Lower leg skin (tissue), 4 donors: ENCODE results near the gene TUBE1. TPM values are rescaled to one million over a fixed set of nuclear protein-coding genes. Genes with fewer than 3 reads are reported as not detected.

Source experiments
- DNase-seq, 2 donors: peaks; one replicate each; pipeline ENCODE4 v3.0.0-alpha.2; 2019; ENCODE audit warnings: low spot score in 2 of 2
- H3K4me3 ChIP-seq: fragments of 200-600 bp; sonication (generic); 2 replicates; pipeline ENCODE4 v1.5.1; 2017; ENCODE audit warnings: mild to moderate bottlenecking, low read depth; ENCODE audit not compliant: poor library complexity, severe bottlenecking
- CTCF ChIP-seq, 3 donors: fragments of 450-650 bp; IDR thresholded peaks; one replicate each; pipeline ENCODE4 v1.5.1; 2016; ENCODE audit warnings: antibody characterized with exemption in 3 of 3, mild to moderate bottlenecking in 3 of 3, moderate library complexity in 2 of 3
- POLR2A ChIP-seq, 2 donors: fragments of 450-650 bp; IDR thresholded peaks; one replicate each; pipeline ENCODE4 v1.6.1; 2016 to 2017; ENCODE audit warnings: antibody characterized with exemption in 2 of 2, mild to moderate bottlenecking in 1 of 2, moderate library complexity in 1 of 2
- WGBS, 2 donors: methylation state at CpG; one replicate each; pipeline ENCODE4 v1.1.5; 2018; 5-methylcytosine and 5-hydroxymethylcytosine counted together
- intact Hi-C: fragments of 100-400 bp; cut with DNase I; formaldehyde crosslinking; loops from one replicate; pipeline ENCODE4 v1.15.0; 2023; ENCODE audit warnings: low total_unique reads
- total RNA-seq, 4 donors: library from RNA; depleted of rRNA; stranded (reverse); fragments of >200 nt; gene quantifications; one replicate each; pipeline ENCODE4 v1.1.0, GENCODE V29; 2016

TUBE1 gene
- total RNA-seq, 4 donors from 2014 or later = 21.1 to 35.0 (median 25.5) TPM

GRCh38 chr6:112038268-112038667 is 49.0 kb downstream of the TUBE1 start:
- no peak for DNase-seq
- intact Hi-C loops = loop anchor here (5.0 kb wide), 1 partner anchor 326 kb away; no protein-coding TSS in a partner anchor
- WGBS, 2 donors = 68 to 83% methylated on average over 5 of the region's 5 CpGs
- H3K4me3 ChIP-seq = no peak overlapping the region
- no peak for TF ChIP-seq CTCF (IDR thresholded peaks at IDR 0.05)
- no peak for TF ChIP-seq POLR2A (IDR thresholded peaks at IDR 0.05)

GRCh38 chr6:112037783-112038216 is 49.5 kb downstream of the TUBE1 start:
- no peak overlapping the region for H3K4me3 ChIP-seq
- DNase-seq = peak; percentile 88 to 96
- WGBS, 2 donors = 6 to 35% methylated on average over 8 of the region's 8 CpGs
- intact Hi-C loops = loop anchor here (5.0 kb wide), 1 partner anchor 325 kb away; no protein-coding TSS in a partner anchor
- no peak for TF ChIP-seq CTCF (IDR thresholded peaks at IDR 0.05)
- TF ChIP-seq POLR2A (IDR thresholded peaks at IDR 0.05) = no peak

GRCh38 chr6:112036088-112036637 is 51.1 kb downstream of the TUBE1 start:
- 76 to 87% methylated on average over 4 of the region's 4 CpGs for WGBS, 2 donors
- H3K4me3 ChIP-seq = no peak overlapping the region
- intact Hi-C loops = loop anchor here (5.0 kb wide), 1 partner anchor 324 kb away; no protein-coding TSS in a partner anchor
- TF ChIP-seq CTCF (IDR thresholded peaks at IDR 0.05) (no peak), POLR2A (IDR thresholded peaks at IDR 0.05) (no peak)
- DNase-seq = no peak

- no peak for DNase-seq
- H3K4me3 ChIP-seq = no peak overlapping the region
- TF ChIP-seq POLR2A (IDR thresholded peaks at IDR 0.05) = no peak
- no peak for TF ChIP-seq CTCF (IDR thresholded peaks at IDR 0.05)
- WGBS, 2 donors = 87 to 95% methylated on average over 4 of the region's 4 CpGs
- intact Hi-C loops = no loop called here
Observed at GRCh38 chr6:112034616-112034995, 52.7 kb downstream of the TUBE1 start.

- WGBS, 2 donors = 56 to 61% methylated on average over 6 of the region's 6 CpGs
- no peak overlapping the region for H3K4me3 ChIP-seq
- no peak for DNase-seq
- no peak for TF ChIP-seq CTCF (IDR thresholded peaks at IDR 0.05)
- no peak for TF ChIP-seq POLR2A (IDR thresholded peaks at IDR 0.05)
- intact Hi-C loops = no loop called here
Observed at GRCh38 chr6:112033791-112034615, 53.3 kb downstream of the TUBE1 start.
